ENCODE measurements around the gene MIA. TPM values are rescaled to one million over a fixed set of nuclear protein-coding genes. Genes with fewer than 3 reads are reported as not detected.

Gene MIA
- total and polyA plus RNA-seq, 2 of the 8 experiments (the other 6 are each of a cell fraction or from before 2014, with no cell fraction given) = not detected

GRCh38 chr19:40736661-40737060 lies 38.7 kb upstream of the MIA start:
- no peak overlapping the region for H4K8ac ChIP-seq (ENCODE audit: extremely low read depth, insufficient read depth, low read length)
- no peak overlapping the region for H2BK20ac ChIP-seq (ENCODE audit: low read length)
- no peak overlapping the region for H3K18ac ChIP-seq (ENCODE audit: extremely low read depth, low read length)
- no peak overlapping the region for H2AK5ac ChIP-seq (ENCODE audit: low read depth, low read length)
- H4K5ac ChIP-seq (ENCODE audit: insufficient read length, low read depth, low read length) = no peak overlapping the region
- no peaks in the 10 kb centered on the region for H3K27me3 ChIP-seq (replicated peaks in 1 of 4; ENCODE audit: control insufficient read depth in 3 of 4, extremely low read depth in 1 of 4, insufficient read depth in 3 of 4, low read length in 3 of 4)
- H3K27ac ChIP-seq (ENCODE audit: low read depth, low read length) = no peak overlapping the region
- peaks cover 0 to 10% of the 10 kb centered on the region in 2 experiments for H4K20me1 ChIP-seq (replicated peaks in 1 of 2; ENCODE audit: control insufficient read depth in 1 of 2, insufficient read depth in 2 of 2, low read length in 2 of 2)
- H3K14ac ChIP-seq (ENCODE audit: insufficient read length) = no peak overlapping the region
- H3K9ac ChIP-seq (replicated peaks in 1 of 4; ENCODE audit: extremely low read depth in 1 of 4, low read depth in 3 of 4, low read length in 3 of 4) = no peak overlapping the region
- no peaks in the 10 kb centered on the region for H3K23me2 ChIP-seq (ENCODE audit: low read depth, low read length)
- no peak overlapping the region for H3K23ac ChIP-seq (ENCODE audit: insufficient read length)
- no peaks in the 10 kb centered on the region for H3K9me3 ChIP-seq (ENCODE audit: insufficient read depth in 2 of 2, low read depth in 1 of 2, low read length in 1 of 2)
- peaks cover 3 to 32% (median 17%) of the 10 kb centered on the region in 4 experiments; a peak in 5 of 8 replicates for H3K36me3 ChIP-seq (ENCODE audit: control insufficient read depth in 2 of 4, insufficient read depth in 4 of 4, low read length in 3 of 4)
- no peak overlapping the region for H2AFZ ChIP-seq (ENCODE audit: low read length)
- H4K91ac ChIP-seq (replicated peaks; ENCODE audit: insufficient read length, low read length) = no peak overlapping the region
- H3K4me2 ChIP-seq (ENCODE audit: insufficient read depth in 1 of 2, low read depth in 2 of 2, low read length in 2 of 2) = no peak overlapping the region
- no peak overlapping the region for H2BK120ac ChIP-seq (replicated peaks; ENCODE audit: low read depth, low read length)
- no peaks in the 10 kb centered on the region; a peak in 2 of 7 replicates for H3K4me1 ChIP-seq (replicated peaks in 1 of 4; ENCODE audit: control insufficient read depth in 3 of 4, insufficient read depth in 4 of 4, low read length in 3 of 4)
- WGBS, 2 experiments (ENCODE audit: extremely low coverage in 1 of 2, insufficient coverage in 1 of 2, insufficient read length in 1 of 2, insufficient replicate concordance in 2 of 2, low coverage in 1 of 2, low lambda C conversion rate in 2 of 2, missing lambda C conversion rate in 1 of 2) = 90% methylated on average over 9 of the region's 9 CpGs; no CpG with 5 or more reads in 1 of the 2 experiments
- DNase-seq (ENCODE audit: low read depth in 1 of 2, low spot score in 2 of 2) = no peak
- H3K4ac ChIP-seq (replicated peaks; ENCODE audit: insufficient read length, low read depth, low read length) = no peak overlapping the region
- no peak for FAIRE-seq
- no peak overlapping the region for H2BK12ac ChIP-seq (ENCODE audit: low read depth, low read length)
- CTCF ChIA-PET (ENCODE audit: partially characterized antibody) = interaction anchor here (1.7 to 2.0 kb wide), 4 partner anchors 10 to 27 kb away, joined by 4 to 6 read pairs (median 4); partner anchors contain the start of genes COQ8B and ITPKC
- H3K79me1 ChIP-seq (ENCODE audit: low read depth, low read length) = no peaks in the 10 kb centered on the region
- H2BK5ac ChIP-seq (ENCODE audit: low read depth, low read length) = no peak overlapping the region
- H3K79me2 ChIP-seq (ENCODE audit: control insufficient read depth in 1 of 2, insufficient read depth in 2 of 2, low read length in 2 of 2) = no peaks in the 10 kb centered on the region
- no peak overlapping the region for H3K4me3 ChIP-seq (ENCODE audit: extremely low read depth in 1 of 4, insufficient read depth in 2 of 4, low read depth in 3 of 4, low read length in 4 of 4)
- no peak overlapping the region for H2BK15ac ChIP-seq (ENCODE audit: low read length)
- no peak overlapping the region for H3K56ac ChIP-seq (replicated peaks; ENCODE audit: insufficient read length, low read depth, low read length)
- POLR2A ChIA-PET (ENCODE audit: partially characterized antibody) = interaction anchor here (0.6 to 12.4 kb wide), 6 partner anchors 9 to 25 kb away, joined by 3 to 120 read pairs (median 6); partner anchors contain the start of genes ACTMAP and SNRPA
- no peak for TF ChIP-seq ZNF274 (IDR thresholded peaks at IDR 0.05; ENCODE audit: borderline replicate concordance, extremely low read depth, low read length)
- TF ChIP-seq MAFK (IDR thresholded peaks at IDR 0.05; ENCODE audit: low read depth, low read length) = no peak
- no peak for TF ChIP-seq HDAC2 (IDR thresholded peaks at IDR 0.05; ENCODE audit: borderline replicate concordance in 1 of 2, low read depth in 2 of 2, low read length in 2 of 2)
- no peak for TF ChIP-seq PHF8 (conservative IDR thresholded peaks at IDR 0.05; ENCODE audit: low read depth, low read length)
- TF ChIP-seq SUZ12 (IDR thresholded peaks at IDR 0.05; ENCODE audit: low read length) = no peak
- no peak for TF ChIP-seq SIRT6 (IDR thresholded peaks at IDR 0.05; ENCODE audit: low read length)
- TF ChIP-seq ASH2L (IDR thresholded peaks at IDR 0.05; ENCODE audit: low read length) = no peak
- no peak for TF ChIP-seq SP2 (IDR thresholded peaks at IDR 0.05; ENCODE audit: low read length)
- no peak for TF ChIP-seq NANOG (IDR thresholded peaks at IDR 0.05; ENCODE audit: insufficient read depth, low read depth, low read length, poor library complexity, severe bottlenecking)
- no peak for TF ChIP-seq CEBPB (IDR thresholded peaks at IDR 0.05; ENCODE audit: low read depth, low read length)
- no peak for TF ChIP-seq JUN (IDR thresholded peaks at IDR 0.05; ENCODE audit: low read depth, low read length)
- TF ChIP-seq SAP30 (IDR thresholded peaks at IDR 0.05; ENCODE audit: insufficient read depth, insufficient replicate concordance, low read length) = no peak
- TF ChIP-seq NRF1 (IDR thresholded peaks at IDR 0.05; ENCODE audit: low read depth, low read length) = no peak
- TF ChIP-seq YY1 (IDR thresholded peaks at IDR 0.05; ENCODE audit: low read depth, low read length) = no peak
- TF ChIP-seq HDAC6 (IDR thresholded peaks at IDR 0.05; ENCODE audit: low read depth, low read length) = no peak

All from H1 (cell line).